ENCODE results near the gene SERPINA3.

GRCh38 chr14:94574336-94574735 is 37.9 kb upstream of the SERPINA3 start:
- TF ChIP-seq POLR2A (IDR thresholded peaks at IDR 0.05), result no peak
- TF ChIP-seq CTCF (IDR thresholded peaks at IDR 0.05), result no peak
